DLD1 (cell line): ENCODE measurements around the gene ARHGEF7.

Experiments
- in situ Hi-C: cut with HindIII; loops from 2 replicates; pipeline ENCODE4 v1.10.0; 2017; ENCODE audit warnings: low sequenced_read_pairs

Gene ARHGEF7

GRCh38 chr13:111217641-111218040 is 102.5 kb downstream of the ARHGEF7 start:
- in situ Hi-C loops, result no loop called here

GRCh38 chr13:111219280-111219679 is 104.2 kb downstream of the ARHGEF7 start:
- in situ Hi-C loops, result no loop called here

- in situ Hi-C loops, result no loop called here
These were observed 104.8 kb downstream of the ARHGEF7 start for GRCh38 chr13:111219950-111220349.

- in situ Hi-C loops, result no loop called here
These were observed 110.1 kb downstream of the ARHGEF7 start for GRCh38 chr13:111225166-111225565.

- in situ Hi-C loops, result no loop called here
These were observed 110.9 kb downstream of the ARHGEF7 start for GRCh38 chr13:111225810-111226546.

GRCh38 chr13:111227405-111227804 is 112.3 kb downstream of the ARHGEF7 start:
- in situ Hi-C loops, result no loop called here

- in situ Hi-C loops, result no loop called here
These were observed 113.4 kb downstream of the ARHGEF7 start for GRCh38 chr13:111228262-111229144.

GRCh38 chr13:111230385-111230930 is 115.3 kb downstream of the ARHGEF7 start:
- in situ Hi-C loops, result no loop called here

- in situ Hi-C loops, result no loop called here
These were observed 117.1 kb downstream of the ARHGEF7 start for GRCh38 chr13:111232191-111232590.

GRCh38 chr13:111233080-111233479 is 118.0 kb downstream of the ARHGEF7 start:
- in situ Hi-C loops, result no loop called here

- in situ Hi-C loops, result no loop called here
These were observed 124.9 kb downstream of the ARHGEF7 start for GRCh38 chr13:111239764-111240670.

- in situ Hi-C loops, result no loop called here
These were observed 126.1 kb downstream of the ARHGEF7 start for GRCh38 chr13:111241006-111241755.

- in situ Hi-C loops, result no loop called here
These were observed 126.8 kb downstream of the ARHGEF7 start for GRCh38 chr13:111241862-111242261.

- in situ Hi-C loops, result no loop called here
These were observed 127.5 kb downstream of the ARHGEF7 start for GRCh38 chr13:111242585-111242984.

- in situ Hi-C loops, result no loop called here
These were observed 128.9 kb downstream of the ARHGEF7 start for GRCh38 chr13:111243981-111244380.

GRCh38 chr13:111245576-111246384 is 130.7 kb downstream of the ARHGEF7 start:
- in situ Hi-C loops, result no loop called here

- in situ Hi-C loops, result no loop called here
These were observed 132.4 kb downstream of the ARHGEF7 start for GRCh38 chr13:111247552-111247951.

- in situ Hi-C loops, result no loop called here
These were observed 133.7 kb downstream of the ARHGEF7 start for GRCh38 chr13:111248822-111249221.
